KMS-11 (cell line): ENCODE measurements around the gene AMHR2.
"Not testable (repeated sequence)": the region's sequence is repeated elsewhere in the genome, so short reads cannot be mapped to it uniquely, and the experiment has no call there.

Source experiments
- H2AFZ ChIP-seq: fragments of 200-600 bp; sonication (generic); 2 replicates; pipeline ENCODE4 v1.6.1; 2016; ENCODE audit warnings: antibody characterized with exemption, mixed run types, low read depth
- H3K27ac ChIP-seq: fragments of 200-600 bp; sonication (generic); 2 replicates; pipeline ENCODE4 v1.6.1; 2016; ENCODE audit warnings: mild to moderate bottlenecking, mixed run types
- H3K27me3 ChIP-seq: fragments of 200-600 bp; sonication (generic); 2 replicates; pipeline ENCODE4 v1.6.1; 2017; ENCODE audit warnings: mild to moderate bottlenecking, low read depth, mixed run types, moderate library complexity; ENCODE audit not compliant: insufficient read depth
- H3K36me3 ChIP-seq: fragments of 200-600 bp; sonication (generic); 2 replicates; pipeline ENCODE4 v1.6.1; 2017; ENCODE audit warnings: mild to moderate bottlenecking, mixed run types; ENCODE audit not compliant: insufficient read depth
- H3K4me1 ChIP-seq: fragments of 200-600 bp; sonication (generic); 2 replicates; pipeline ENCODE4 v1.6.1; 2016; ENCODE audit warnings: mild to moderate bottlenecking, low read depth, mixed run types; ENCODE audit not compliant: poor library complexity, severe bottlenecking
- H3K4me2 ChIP-seq: fragments of 200-600 bp; sonication (generic); 2 replicates; pipeline ENCODE4 v1.7.0; 2016; ENCODE audit warnings: mild to moderate bottlenecking, mixed run types
- H3K4me3 ChIP-seq: fragments of 200-600 bp; sonication (generic); IDR thresholded peaks from 2 replicates; pipeline ENCODE4 v1.6.1; 2017; ENCODE audit warnings: low read depth, low read length, mixed read lengths; ENCODE audit not compliant: insufficient read depth
- H3K79me2 ChIP-seq: fragments of 200-600 bp; sonication (generic); 2 replicates; pipeline ENCODE4 v1.6.1; 2016; ENCODE audit warnings: low read depth, mixed run types; ENCODE audit not compliant: insufficient read depth
- H3K9ac ChIP-seq: fragments of 200-600 bp; sonication (generic); 2 replicates; pipeline ENCODE4 v1.6.1; 2016; ENCODE audit warnings: mild to moderate bottlenecking, mixed run types
- H4K20me1 ChIP-seq: fragments of 200-600 bp; sonication (generic); 2 replicates; pipeline ENCODE4 v1.6.1; 2016; ENCODE audit warnings: mild to moderate bottlenecking, mixed run types; ENCODE audit not compliant: insufficient read depth
- TF ChIP-seq, protein P1 (sequence below): fragments of 200-600 bp; sonication (generic); conservative IDR thresholded peaks from 2 replicates; pipeline ENCODE4 v1.6.1; 2017; ENCODE audit warnings: low read depth, mild to moderate bottlenecking, antibody characterized with exemption, low read length, moderate library complexity, mixed read lengths

The AMHR2 gene

GRCh38 chr12:53418221-53418620, 5.4 kb upstream of the AMHR2 start:
- Histone ChIP-seq H3K79me2 (no peaks in the 10 kb centered on the region), H4K20me1 (no peaks in the 10 kb centered on the region), H3K9ac (no peak overlapping the region), H3K27ac (no peak overlapping the region), H3K27me3 (no peaks in the 10 kb centered on the region), H3K36me3 (no peaks in the 10 kb centered on the region), H3K4me2 (no peak overlapping the region), H3K4me1 (peaks cover 22% of the 10 kb centered on the region), H3K4me3 (no peak overlapping the region), H2AFZ (no peak overlapping the region)
- TF ChIP-seq, protein P1, sequence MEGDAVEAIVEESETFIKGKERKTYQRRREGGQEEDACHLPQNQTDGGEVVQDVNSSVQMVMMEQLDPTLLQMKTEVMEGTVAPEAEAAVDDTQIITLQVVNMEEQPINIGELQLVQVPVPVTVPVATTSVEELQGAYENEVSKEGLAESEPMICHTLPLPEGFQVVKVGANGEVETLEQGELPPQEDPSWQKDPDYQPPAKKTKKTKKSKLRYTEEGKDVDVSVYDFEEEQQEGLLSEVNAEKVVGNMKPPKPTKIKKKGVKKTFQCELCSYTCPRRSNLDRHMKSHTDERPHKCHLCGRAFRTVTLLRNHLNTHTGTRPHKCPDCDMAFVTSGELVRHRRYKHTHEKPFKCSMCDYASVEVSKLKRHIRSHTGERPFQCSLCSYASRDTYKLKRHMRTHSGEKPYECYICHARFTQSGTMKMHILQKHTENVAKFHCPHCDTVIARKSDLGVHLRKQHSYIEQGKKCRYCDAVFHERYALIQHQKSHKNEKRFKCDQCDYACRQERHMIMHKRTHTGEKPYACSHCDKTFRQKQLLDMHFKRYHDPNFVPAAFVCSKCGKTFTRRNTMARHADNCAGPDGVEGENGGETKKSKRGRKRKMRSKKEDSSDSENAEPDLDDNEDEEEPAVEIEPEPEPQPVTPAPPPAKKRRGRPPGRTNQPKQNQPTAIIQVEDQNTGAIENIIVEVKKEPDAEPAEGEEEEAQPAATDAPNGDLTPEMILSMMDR, result no peak

GRCh38 chr12:53419756-53420155, 3.9 kb upstream of the AMHR2 start:
- Histone ChIP-seq H3K36me3 (no peaks in the 10 kb centered on the region), H3K4me2 (no peak overlapping the region), H4K20me1 (no peaks in the 10 kb centered on the region), H3K9ac (no peak overlapping the region), H3K27me3 (no peaks in the 10 kb centered on the region), H3K4me3 (no peak overlapping the region), H2AFZ (no peak overlapping the region), H3K27ac (no peak overlapping the region), H3K4me1 (peaks cover 14% of the 10 kb centered on the region), H3K79me2 (no peaks in the 10 kb centered on the region)
- TF ChIP-seq, protein P1, result no peak

DNA sequence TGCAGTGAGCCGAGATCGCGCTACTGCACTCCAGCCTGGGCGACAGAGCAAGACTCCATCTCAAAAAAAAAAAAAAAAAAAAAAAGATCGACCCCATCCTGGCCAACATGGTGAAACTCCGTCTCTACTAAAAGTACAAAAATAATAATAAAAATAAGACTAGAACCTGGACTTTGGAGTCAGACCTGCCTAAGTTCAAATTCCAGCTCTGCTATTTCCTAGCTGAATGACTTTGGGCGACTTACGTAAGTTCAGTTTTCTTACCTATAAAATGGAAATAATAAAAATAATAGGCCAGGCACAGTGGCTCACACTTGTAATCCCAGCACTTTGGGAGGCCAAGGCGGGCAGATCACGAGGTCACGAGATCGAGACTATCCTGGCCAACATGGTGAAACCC, 1.4 kb upstream of the AMHR2 start:
- H3K4me2 ChIP-seq, H3K79me2 ChIP-seq, H2AFZ ChIP-seq, H3K9ac ChIP-seq, H3K27me3 ChIP-seq, H3K27ac ChIP-seq, H3K36me3 ChIP-seq, H4K20me1 ChIP-seq, H3K4me3 ChIP-seq: not testable (repeated sequence)
- peaks cover 24% of the 10 kb centered on the region for H3K4me1 ChIP-seq

DNA sequence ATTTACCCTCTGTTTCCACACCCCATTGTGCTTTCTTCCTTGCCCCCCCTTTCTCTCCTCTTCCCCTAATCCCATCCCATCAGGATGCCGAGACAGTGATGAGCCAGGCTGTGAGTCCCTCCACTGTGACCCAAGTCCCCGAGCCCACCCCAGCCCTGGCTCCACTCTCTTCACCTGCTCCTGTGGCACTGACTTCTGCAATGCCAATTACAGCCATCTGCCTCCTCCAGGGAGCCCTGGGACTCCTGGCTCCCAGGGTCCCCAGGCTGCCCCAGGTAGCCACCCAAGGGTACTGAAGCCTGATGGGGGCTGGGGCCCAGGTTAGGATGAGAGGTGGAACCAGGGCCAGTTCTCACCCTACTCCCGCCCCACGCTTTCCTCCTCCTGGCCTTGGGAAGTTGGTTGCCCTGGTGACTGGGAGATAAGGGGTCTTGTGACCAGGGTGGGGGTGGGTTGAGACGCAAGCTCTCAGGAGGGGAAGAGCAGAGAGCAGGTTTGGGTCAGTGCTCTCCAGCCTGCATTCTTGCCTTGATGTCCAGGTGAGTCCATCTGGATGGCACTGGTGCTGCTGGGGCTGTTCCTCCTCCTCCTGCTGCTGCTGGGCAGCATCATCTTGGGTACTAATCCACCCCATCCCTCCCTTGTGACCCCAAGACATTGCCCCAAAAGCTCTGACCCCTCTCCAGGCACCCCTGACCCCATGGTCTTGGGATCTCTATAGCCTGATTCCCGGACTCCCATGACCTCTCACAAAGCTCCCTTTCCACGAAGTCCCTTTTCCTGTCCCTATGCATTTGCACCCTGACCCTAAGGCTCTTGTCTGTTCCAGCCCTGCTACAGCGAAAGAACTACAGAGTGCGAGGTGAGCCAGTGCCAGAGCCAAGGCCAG, 1.2 kb downstream of the AMHR2 start:
- Histone ChIP-seq H4K20me1 (no peaks in the 10 kb centered on the region), H3K27ac (no peak overlapping the region), H3K27me3 (no peaks in the 10 kb centered on the region), H3K4me1 (peaks cover 41% of the 10 kb centered on the region), H3K79me2 (no peaks in the 10 kb centered on the region), H3K9ac (no peak overlapping the region), H3K36me3 (no peaks in the 10 kb centered on the region), H3K4me3 (no peak overlapping the region), H3K4me2 (no peak overlapping the region), H2AFZ (no peak overlapping the region)
- TF ChIP-seq, protein P1, result no peak

DNA sequence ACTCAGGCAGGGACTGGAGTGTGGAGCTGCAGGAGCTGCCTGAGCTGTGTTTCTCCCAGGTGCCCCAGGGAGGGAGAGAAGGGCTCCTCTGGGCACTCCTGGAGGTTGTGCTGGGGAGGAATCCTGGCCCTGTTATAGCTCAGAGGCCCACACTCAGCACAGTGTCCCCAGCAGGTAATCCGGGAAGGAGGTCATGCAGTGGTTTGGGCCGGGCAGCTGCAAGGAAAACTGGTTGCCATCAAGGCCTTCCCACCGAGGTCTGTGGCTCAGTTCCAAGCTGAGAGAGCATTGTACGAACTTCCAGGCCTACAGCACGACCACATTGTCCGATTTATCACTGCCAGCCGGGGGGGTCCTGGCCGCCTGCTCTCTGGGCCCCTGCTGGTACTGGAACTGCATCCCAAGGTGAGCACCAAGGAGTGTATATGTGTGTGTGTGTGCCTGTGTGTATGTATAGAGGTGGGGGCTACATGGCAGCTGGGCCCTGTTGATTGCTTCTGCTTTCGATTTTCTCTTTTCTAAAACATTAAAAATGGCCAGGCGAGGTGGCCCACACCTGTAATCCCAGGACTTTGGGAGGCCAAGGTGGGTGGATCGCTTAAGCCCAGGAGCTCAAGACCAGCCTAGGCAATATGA, 2.0 kb downstream of the AMHR2 start:
- no peaks in the 10 kb centered on the region for H3K36me3 ChIP-seq
- H2AFZ ChIP-seq, result no peak overlapping the region
- H3K27ac ChIP-seq, result no peak overlapping the region
- H3K79me2 ChIP-seq, result no peaks in the 10 kb centered on the region
- H4K20me1 ChIP-seq, result no peaks in the 10 kb centered on the region
- TF ChIP-seq, protein P1, result no peak
- peaks cover 41% of the 10 kb centered on the region for H3K4me1 ChIP-seq
- no peak overlapping the region for H3K9ac ChIP-seq
- H3K4me2 ChIP-seq, result no peak overlapping the region
- H3K4me3 ChIP-seq, result no peak overlapping the region
- H3K27me3 ChIP-seq, result no peaks in the 10 kb centered on the region
